ENCODE data around the gene KLK5.
A peak's percentile ranks its signal among the peaks of the same experiment; 100 is the strongest.

KLK5 gene

GRCh38 chr19:50926144-50926543 lies 26.7 kb downstream of the KLK5 start:
- FAIRE-seq (no peak), DNase-seq (ENCODE audit: extremely low spot score, insufficient read length, low read depth) (no peak)

DNA sequence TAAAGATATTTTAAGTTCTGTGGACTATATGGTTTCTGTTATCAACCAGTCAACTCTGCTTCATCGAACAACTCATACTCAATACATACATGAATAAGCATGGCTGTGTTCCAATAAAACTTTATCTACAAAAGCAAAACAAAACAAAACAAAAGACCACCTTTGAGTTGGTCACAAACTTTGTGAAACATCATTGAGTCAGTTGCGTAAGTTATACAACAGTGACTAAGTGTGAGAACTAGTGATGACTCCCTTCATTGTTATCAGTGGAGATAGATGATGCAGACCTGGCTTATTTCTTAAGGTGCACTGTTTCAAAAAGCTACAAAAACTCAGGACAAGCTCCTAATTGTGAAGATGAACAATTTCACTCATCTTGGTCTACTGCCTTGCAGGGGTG lies 27.1 kb downstream of the KLK5 start:
- DNase-seq (ENCODE audit: extremely low spot score, insufficient read length, low read depth) (no peak), FAIRE-seq (no peak)

GRCh38 chr19:50924586-50924985 lies 28.3 kb downstream of the KLK5 start:
- DNase-seq (ENCODE audit: extremely low spot score, insufficient read length, low read depth) (no peak), FAIRE-seq (no peak)

DNA sequence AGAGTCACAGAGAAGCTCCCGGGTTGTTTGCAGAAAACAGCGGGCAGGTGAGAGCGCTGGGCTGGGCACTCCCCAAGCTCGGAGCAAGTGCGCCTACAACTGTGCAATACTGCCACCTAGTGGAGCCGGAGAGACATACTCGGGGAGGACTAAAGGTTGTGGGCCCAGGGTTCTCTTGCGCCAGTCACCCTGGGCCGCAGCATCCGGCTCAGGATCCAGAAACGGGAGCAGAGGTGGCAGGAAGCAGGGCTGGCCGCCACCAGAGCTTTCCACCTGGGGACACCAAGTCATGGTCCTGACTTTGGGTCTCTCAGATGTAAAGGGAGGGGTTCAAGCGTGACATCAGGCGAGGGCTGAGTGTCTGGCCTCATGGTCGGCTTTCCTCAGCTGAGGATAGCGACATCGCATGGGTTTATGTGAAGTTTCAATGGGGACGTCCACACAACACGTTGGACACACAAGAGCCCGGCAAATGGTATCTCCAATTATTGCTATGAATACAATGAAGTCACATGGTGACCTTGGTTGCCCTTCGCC lies 30.5 kb downstream of the KLK5 start:
- peak; percentile 79 for DNase-seq (ENCODE audit: extremely low spot score, insufficient read length, low read depth)
- peak; percentile 91 for FAIRE-seq

DNA sequence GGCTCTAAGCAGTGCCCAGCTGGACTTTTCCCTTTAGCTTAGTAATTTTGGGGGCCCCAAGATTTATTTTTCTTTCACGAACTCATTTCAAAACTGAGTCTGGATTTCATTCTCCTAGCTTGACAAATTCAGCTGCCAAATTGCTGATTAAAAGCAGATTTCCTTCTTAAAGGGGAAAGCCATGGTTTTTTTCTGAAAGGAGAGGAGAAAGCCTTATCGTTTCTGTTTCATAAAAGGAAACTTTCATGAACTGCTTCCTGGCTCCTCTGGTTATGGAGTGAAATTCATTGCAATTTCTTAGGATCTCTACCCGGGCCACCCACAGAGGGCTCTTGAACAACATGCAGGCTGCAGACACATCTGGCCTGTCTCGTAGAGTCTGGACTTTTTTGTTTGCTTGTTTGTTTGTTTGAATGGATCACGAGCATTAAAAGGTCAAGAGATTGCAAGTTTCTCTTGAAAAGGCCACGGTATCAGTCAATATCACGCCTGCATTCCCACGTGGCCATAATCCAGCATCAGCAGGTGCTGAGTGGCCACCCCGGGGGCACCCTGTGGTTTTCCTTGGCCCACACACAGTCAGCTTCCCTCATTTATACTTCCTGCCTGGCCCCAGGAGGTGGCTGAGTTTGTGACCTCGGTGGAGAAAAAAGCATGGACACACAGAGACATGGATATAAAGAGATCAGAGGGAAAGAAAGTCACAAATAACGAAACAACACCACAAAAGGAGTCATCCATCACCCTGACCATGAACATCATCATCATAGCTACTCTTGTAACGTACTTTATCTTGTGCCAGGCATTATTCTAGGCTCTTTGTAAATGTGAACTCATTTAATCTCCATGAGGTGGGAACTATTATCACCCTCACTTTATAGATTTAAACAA lies 31.2 kb downstream of the KLK5 start:
- DNase-seq (ENCODE audit: extremely low spot score, insufficient read length, low read depth), result no peak
- no peak for FAIRE-seq

GRCh38 chr19:50916069-50916468 lies 36.8 kb downstream of the KLK5 start:
- FAIRE-seq, result no peak
- no peak for DNase-seq (ENCODE audit: extremely low spot score, insufficient read length, low read depth)

DNA sequence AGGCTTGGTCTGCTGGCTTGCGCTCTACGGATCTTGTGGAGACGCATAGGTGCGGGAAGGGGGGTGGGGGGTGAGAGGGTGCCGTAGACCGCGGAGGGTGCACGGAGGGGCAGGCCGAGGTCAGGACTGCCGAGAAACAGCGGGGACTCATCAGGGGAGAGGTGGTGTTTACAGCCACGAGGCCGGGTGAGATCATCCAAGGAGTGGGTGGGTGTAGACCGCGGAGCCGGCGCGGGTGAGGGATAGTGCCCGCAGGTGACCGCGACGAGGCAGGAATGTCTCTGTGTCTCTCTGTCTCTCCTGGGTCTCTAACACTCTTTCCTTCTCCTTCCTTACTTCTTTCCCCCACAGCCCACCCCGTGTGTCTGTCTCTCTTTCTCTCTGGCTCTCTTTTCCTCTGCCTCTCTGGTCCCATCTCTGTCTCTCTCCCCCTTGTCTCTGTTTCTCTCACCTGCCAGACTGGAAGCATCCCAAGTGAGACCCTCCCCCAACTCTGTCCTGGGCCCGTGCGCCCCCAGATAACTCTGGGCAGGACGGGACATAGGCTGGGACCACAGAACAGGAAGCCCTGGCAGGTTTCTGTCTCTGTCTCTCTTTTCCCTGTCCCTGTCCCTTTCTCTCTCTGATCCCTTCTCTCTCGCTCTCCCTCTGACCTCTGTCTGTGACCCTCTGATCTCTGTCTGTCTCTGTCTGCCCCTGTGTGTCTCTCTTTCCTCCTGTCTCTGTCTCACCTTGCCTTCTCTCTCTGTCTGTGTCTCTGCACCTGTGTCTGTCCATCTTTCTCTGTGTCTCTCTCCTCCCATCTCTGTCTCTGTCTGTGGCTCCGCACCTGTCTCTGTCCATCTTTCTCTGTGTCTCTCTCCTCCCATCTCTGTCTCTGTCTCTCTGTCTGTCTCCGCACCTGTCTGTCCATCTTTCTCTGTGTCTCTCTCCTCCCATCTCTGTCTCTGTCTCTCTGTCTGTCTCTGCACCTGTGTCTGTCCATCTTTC lies 39.8 kb downstream of the KLK5 start:
- FAIRE-seq (no peak), DNase-seq (ENCODE audit: extremely low spot score, insufficient read length, low read depth) (no peak)

DNA sequence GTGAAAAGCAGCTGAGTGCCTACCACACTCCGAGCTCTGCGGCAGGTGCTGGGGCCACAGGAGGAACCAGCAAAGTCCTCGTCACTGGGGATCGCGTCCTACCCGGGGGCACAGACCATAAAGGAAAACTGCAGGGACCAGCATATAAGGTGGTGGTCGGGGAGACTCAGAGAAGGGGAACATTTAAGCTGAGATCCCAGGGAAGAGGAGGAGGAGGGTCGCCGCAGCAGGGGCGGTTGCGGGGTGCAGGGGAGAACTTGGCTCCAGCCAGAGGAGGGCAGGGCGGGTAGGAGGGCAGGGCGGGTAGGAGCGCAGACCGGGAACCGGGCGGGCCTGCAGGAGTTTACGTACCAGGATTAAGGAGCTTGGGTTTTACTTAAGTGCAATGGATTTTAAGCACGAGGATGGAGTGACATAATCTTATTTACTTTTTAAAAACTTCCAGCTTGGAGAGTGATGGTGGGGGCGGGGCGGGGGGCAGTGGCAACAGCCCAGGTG lies 40.7 kb downstream of the KLK5 start:
- FAIRE-seq, result no peak
- DNase-seq (ENCODE audit: extremely low spot score, insufficient read length, low read depth), result no peak

DNA sequence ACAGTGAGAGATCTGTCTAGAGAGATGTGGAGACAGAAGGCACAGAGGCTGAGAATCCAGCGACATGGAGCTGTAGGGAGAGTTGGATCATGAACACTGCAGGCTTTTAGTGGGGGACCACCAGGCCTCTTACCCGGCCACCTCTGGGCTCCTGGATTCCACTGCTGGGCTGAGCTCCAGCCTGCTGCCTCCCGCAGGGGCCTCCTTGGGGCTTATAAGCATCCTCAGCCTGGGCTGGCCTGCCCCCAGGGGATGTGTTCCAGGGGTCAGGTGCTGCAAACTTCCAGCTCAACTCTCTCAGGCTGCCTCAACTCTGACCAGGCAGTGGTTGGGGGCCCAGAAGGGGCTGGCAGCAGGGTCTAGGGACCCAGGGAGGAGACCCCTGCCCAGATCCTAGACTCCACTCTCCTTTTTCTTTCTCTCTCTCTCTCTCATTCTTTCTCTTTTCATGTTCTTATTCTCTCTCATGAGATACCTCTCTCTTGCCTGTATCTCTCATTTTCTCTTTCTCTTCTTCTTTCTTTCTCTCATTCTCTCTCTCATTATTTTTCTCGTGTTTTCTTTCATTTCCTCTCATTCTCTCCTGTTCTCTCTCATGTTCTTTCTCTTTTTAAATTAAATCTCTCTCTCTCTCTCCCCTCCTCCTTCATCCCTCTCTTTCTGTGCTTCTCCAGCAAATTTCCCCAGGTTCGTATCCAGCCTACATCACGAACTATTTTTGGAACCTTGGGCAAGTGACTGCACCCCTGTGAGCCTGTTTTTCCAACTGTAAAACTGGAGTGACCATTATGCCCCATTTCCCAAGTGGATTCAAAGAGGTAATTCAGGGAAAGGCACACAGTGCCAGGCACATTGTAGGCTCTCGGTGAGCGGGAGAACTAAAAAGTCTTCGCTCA lies 41.4 kb downstream of the KLK5 start, which contains the start of gene KLK4:
Gene KLK4, minus strand, starts transcription at position 190 of the 896 bp plus-strand sequence. CDS start 657 bp downstream, outside the sequence.
- no peak for DNase-seq (ENCODE audit: extremely low spot score, insufficient read length, low read depth)
- FAIRE-seq, result no peak

- DNase-seq (ENCODE audit: extremely low spot score, insufficient read length, low read depth) (no peak), FAIRE-seq (no peak)
Observed at GRCh38 chr19:50910722-50911121, 42.1 kb downstream of the KLK5 start.

- peak; percentile 52 for FAIRE-seq
- no peak for DNase-seq (ENCODE audit: extremely low spot score, insufficient read length, low read depth)
Observed at GRCh38 chr19:50909240-50910070, 43.4 kb downstream of the KLK5 start.

- no peak for FAIRE-seq
- DNase-seq (ENCODE audit: extremely low spot score, insufficient read length, low read depth), result no peak
Observed at GRCh38 chr19:50908336-50908735, 44.5 kb downstream of the KLK5 start.

- FAIRE-seq, result peak; percentile 62
- DNase-seq (ENCODE audit: extremely low spot score, insufficient read length, low read depth), result no peak
Observed at GRCh38 chr19:50906217-50906616, 46.6 kb downstream of the KLK5 start.

DNA sequence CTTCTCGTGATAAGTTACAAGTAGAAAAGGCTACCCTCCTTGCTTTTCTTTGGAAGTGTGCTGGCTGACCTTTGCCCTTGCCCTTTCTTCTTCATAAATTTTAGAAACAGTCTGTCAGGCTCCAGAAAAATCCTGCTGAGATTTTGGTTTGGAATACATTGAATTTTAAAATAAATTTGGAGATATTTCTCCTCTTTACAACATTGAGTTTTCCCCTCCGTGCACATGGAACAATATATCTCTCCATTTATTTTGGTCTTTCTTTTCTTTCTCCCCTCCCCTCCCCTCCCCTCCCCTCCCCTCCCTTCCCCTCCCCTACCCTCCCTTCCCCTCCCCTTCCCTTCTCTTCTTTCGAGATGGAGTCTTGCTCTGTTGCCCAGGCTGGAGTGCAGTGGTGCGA lies 50.2 kb downstream of the KLK5 start:
- FAIRE-seq (no peak), DNase-seq (ENCODE audit: extremely low spot score, insufficient read length, low read depth) (no peak)

GRCh38 chr19:50899569-50899968 lies 53.3 kb downstream of the KLK5 start:
- FAIRE-seq (no peak), DNase-seq (ENCODE audit: extremely low spot score, insufficient read length, low read depth) (no peak)

DNA sequence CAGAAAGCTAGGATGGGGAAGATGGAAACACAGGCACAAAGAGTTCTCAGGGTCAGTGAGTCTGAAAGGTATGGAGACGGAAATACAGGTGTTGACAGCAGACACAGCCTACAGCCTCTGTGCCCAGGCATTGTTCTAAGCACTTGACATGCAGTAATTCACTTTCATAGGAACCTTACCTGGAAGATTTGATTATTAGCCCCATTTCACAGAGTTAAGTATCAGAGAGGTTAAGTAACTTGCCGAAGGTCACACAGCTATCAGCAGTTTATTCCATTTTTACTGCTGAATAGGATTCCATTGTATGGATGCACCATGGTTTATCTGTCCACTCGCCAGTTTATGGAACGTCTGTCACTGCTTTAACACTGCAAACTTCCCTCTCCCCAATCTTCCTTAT lies 54.8 kb downstream of the KLK5 start:
- no peak for FAIRE-seq
- DNase-seq (ENCODE audit: extremely low spot score, insufficient read length, low read depth), result no peak

DNA sequence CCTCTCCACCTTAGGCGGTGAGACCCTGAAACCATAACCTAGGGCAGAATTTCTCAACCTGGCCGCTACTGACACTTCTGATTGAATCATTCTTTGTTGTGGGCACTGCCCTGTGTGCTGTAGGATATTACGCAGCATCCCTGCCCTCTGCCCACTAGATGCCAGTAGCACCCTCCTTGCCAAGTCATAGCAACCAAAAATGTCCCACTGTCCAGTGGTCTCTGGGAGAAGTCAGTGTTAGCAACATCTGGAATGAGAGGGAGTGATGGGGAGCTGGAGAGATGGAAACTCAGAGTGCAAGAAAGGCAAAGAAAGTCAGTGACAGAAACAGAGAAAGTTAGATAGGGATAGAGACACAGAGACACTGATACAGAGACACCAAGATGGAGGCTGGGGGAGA lies 55.2 kb downstream of the KLK5 start:
- no peak for FAIRE-seq
- no peak for DNase-seq (ENCODE audit: extremely low spot score, insufficient read length, low read depth)

DNA sequence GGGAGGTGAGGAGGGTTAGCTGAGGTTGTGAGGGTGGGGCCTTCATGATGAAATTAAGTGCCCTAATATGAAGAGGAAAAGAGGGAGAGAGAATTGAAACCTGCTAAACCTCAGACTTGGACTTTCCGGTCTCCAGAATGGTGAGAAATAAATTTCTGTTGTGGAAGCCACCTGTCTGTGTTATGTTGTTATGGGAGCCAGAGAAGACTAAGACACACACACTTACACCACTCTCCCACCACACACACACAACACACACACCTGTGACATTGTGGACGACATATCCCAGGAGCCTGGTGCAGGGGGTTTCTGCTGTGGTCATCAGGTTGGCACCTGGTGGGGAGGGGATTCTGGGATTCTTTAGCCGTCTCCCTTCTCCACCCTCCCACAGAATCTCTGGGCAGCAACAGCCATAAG lies 55.6 kb downstream of the KLK5 start:
- DNase-seq (ENCODE audit: extremely low spot score, insufficient read length, low read depth) (no peak), FAIRE-seq (no peak)

Data from GM18507 (cell line).